GM18519 (cell line): ENCODE data around the gene ALK.

Experiments
- ATAC-seq: cut with Tn5 transposase; IDR thresholded peaks from one replicate; pipeline ENCODE4 v1.9.1; 2021; ENCODE audit warnings: mild to moderate bottlenecking, moderate library complexity; ENCODE audit not compliant: unreplicated experiment, low FRiP score

The ALK gene

DNA sequence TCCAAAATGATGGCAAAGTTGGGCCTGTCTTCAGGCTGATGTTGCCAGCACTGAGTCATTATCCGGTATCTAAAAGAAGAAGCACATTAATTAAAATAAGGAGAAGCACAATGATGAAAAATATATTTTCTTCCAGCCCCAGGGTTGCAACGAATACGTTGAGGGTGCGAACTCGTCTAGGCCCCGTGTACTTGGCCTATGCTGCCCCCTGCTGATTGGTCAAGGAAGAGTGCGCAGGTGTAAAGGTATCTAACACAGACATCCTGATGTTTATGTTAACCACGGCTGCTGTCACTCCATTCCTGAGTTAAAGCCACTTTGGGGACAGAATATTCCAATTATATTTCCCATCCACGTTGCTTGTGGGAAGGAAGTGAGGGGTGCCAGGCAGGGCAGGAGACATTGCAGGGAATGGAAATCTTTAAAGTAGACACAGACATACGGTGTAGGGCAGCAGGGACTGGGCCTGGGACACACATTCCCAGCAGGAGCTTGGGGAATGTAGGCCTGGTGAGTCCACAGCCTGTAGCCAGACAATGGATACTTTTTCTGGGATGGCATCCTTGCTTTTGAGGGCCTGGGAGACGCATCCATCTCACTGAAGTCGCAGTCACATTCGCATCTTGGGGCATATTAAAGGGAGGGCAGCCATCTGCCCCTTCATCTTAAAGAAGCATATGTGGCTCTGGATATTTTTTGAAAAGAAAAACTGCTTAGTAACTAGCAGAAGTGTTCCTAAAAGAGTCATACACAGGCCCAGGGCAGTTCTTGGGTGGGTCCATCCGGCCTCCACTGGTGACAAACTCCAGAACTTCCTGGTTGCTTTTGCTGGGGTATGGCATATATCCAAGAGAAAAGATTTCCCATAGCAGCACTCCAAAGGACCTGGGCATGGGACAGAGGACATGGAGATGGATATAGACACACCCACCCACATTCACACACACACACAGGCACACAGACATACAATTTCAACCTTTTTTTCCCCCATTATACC, 724.3 kb downstream of the ALK start:
- ATAC-seq: no peak

DNA sequence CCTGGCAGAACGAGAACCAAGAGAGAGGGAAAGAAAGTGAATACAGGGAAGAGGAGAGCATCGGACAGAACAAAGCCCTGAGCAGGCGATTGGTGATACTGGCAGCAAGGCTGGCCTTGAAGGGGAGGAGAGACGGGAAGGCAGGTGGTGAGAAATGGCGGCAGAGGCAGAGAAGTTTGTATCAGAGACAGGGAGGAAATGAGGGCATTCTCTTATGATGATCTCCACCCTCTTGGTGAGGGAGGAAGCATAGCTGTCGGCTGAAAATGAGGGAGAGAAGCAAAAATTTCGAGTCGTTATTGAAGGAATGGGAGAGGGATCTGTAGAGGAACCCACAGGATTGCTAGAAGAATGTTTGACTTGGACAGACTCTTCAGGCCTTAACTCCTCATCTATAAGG, 725.6 kb downstream of the ALK start:
- ATAC-seq: no peak

DNA sequence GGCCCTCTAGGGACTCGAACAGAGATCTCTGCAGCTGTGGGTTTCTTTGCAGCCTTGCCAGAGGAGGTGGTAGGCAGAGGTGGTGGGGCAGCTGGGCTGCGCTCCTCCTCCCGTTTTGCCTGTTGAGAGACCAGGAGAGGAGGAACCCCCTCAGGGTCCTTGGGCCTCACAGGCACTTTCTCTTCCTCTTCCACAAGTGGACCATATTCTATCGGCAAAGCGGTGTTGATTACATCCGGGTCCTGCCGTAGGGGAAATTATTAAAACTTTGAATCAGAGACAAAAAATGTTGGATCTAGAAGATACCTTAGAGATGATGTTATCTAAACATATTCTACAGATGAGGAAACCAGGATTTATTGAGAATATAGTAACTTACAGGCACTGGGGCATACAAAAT, 727.7 kb downstream of the ALK start:
- no peak for ATAC-seq

DNA sequence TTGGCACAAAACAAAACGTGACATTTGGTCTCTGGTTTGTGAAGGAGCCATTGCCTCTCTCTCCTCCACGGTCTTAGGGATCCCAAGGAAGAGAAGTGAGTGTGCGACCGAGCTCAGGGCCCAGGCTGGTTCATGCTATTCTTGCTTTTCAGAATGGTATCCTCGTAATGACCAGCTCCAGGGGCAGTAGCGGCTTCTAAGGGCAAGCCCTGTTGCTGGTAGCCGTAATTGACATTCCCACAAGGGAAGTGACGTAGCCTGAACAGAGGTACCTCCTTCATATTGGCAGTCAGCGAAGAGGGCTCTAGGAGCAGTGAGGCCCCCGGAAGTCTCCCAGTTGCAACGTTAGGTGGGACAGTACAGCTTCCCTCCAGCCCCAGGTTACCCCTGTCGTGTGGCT, 728.3 kb downstream of the ALK start:
- no peak for ATAC-seq

DNA sequence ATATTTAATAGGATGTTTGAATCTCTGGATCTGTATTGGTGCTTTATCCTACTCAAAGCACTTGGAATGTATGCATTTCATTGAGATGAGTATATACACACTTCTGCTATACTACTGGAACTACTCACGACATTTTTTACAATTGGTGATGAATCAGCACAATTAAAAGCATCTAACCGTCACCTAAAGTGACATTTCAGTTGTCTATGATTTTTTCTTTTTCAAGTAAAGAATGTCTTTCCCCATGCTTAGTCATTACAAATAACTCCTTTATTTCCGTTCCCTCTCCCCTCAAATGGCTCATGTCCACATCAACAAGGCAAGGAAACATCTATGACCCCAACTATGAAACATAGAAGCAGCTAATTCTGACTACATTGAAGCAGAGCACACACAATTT, 728.9 kb downstream of the ALK start:
- no peak for ATAC-seq

DNA sequence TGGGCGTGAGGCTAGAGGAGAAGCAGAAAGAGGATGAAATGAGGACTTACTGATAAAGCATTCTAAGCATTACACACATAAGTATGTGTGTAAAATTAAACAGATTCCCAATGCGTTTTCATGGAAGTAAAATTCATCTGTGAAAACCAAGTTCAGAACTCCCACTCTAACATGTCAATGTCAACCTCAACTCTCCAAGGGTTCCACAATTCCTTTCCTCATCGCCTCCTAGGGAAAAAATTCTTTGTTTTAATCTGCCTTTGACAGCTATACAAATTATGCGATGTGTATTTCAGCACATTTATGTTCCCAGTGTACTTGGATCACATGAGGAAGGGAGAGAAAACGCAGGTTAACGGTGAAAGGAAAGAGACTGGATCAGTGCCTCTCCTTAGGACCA, 729.6 kb downstream of the ALK start:
- ATAC-seq: no peak

DNA sequence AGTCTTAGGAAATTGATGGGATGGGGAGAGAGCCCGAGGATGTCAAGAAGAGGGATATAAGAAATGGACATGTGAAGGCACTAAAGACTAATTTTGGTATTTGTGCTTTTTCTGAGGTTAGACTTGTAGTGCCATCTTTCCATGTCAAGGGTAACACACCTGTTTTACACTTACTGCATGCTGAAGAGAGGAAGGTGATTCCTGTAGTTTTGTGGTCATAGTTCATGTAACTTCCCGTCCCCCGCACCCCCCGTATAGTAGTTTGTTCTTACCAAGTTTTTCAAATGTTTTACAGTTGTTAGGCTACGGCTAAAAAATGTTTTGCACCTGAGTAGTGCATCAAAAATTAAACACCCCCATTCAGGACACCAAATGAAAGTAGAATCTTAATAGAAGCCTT, 732.3 kb downstream of the ALK start:
- ATAC-seq: peak; percentile 75

DNA sequence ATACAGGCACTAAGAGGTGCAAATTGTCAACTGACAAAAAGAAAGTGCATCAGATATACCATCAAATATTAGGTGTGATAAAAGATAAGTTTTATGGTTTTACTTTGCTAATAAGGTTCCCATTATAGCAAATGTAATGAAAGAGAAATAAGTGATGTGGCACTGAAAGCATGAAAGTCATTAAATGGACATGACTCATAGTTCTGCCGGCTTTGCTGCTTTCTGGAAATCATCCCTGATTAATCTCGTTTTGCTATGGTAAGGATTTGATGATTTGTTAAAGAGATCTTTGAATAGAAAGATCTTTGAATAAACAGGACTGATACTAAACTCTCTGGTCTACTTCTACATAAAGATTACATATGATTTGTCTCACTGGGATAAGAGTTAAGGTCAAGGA, 733.5 kb downstream of the ALK start:
- no peak for ATAC-seq

DNA sequence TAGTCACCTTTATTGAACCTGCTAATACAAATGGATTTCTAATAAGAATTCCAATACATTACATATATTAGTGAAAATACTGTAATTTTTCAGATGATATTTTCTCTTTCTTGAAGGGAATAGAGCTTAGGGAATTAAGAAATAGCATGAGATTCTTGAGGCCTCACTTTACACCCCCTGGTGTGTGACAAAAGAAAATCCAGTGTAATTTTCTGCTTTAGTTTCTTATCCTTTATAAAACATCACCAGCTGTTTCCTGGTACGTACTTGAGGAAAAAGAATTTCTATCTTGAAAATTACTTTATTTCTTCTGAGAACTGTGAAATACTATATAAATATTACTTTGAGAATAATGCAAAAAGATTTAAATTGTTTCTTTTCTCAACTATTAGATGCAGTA, 734.6 kb downstream of the ALK start:
- ATAC-seq: no peak

DNA sequence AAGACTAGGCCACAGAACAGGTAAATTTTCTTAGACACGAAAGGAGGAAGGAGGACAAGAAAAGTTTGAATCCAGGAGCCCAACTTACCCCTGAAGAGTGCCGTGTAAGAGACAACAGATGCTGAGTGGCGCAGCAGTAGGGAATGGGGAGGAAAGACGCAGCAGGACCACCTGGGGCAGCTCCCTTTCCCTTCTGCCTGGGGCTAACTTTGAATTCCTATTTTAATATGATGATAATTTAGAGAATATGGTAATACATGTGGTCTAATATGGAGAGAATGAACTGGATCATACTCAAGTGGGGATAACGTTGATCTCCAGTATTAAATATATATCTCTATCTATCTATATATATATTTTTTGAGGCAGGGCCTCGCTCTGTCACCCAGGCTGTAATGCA, 736.9 kb downstream of the ALK start:
- ATAC-seq: no peak

DNA sequence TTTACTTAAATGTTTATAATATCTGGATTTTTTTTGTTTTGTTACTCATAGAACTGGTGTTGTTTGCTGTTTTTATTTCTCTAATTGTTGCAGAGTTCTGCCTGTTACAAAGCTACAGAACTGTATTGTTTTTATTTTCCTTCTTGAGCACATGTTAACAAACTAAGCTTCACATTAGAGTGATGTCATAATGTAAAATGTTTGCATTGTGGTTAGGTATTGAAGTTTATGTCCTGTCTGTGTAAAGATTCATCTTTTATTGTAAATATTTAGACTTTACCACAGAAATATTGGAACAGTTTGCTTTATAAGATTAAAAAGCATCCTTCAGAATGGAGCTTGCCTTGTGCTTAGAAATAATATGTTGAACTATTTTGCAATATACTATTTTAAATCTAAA, 738.5 kb downstream of the ALK start:
- ATAC-seq: no peak

DNA sequence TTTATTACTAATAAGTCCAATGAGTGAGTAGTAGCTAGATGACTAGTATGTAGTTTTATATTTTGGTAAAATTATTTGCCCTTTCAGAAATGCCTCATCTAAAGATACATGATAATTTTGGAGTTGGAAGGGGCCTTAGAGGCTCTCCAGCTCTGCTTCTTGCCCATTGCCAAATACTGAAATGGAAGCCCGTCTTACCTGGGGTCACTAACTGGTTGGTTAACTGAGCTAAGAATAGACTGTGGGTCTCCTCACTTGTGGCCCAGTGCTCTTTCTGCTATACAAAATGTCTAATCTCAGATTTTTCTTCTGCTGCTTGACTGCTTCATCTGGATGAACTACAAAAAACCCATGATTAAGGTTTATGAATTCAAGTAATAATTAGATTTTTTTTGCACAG, 739.1 kb downstream of the ALK start:
- no peak for ATAC-seq

DNA sequence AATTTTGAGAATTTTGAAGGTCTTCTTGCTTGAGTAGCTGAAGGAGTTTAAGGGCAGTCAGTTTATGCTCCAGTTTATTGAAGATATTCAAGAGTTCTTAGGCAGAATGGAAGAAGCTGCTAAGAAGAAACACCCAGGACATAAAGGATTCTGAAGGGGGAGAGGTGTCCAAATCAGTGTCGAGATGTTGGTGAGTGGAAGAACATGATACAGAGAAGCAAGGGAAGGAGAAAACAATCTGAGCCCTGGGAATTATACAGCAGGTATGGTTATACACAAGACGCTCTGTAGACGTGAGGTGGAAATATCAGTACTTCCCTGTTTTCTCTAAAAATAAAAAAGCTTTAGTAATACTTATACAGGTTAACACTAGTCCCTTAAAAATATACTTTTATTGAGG, 746.0 kb downstream of the ALK start:
- no peak for ATAC-seq

DNA sequence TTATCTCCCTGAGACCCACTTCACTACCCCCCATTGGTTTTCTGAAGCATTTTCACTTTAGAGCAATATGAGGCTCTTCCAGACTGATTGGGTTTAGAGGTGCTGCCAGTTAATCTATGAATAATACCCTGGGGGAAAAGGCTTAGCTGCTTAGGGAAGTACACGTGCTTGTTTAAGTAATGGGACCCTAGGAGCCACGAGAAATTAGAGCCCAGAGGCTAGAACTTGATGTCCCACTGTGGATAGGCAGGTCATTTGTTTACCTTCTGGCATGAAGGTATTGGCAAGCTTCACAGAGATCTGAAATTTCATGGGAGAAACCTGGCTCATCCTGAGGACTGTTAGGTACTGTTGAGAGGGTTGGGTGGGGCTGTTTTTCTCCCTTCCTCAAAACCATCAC, 746.4 kb downstream of the ALK start:
- no peak for ATAC-seq

DNA sequence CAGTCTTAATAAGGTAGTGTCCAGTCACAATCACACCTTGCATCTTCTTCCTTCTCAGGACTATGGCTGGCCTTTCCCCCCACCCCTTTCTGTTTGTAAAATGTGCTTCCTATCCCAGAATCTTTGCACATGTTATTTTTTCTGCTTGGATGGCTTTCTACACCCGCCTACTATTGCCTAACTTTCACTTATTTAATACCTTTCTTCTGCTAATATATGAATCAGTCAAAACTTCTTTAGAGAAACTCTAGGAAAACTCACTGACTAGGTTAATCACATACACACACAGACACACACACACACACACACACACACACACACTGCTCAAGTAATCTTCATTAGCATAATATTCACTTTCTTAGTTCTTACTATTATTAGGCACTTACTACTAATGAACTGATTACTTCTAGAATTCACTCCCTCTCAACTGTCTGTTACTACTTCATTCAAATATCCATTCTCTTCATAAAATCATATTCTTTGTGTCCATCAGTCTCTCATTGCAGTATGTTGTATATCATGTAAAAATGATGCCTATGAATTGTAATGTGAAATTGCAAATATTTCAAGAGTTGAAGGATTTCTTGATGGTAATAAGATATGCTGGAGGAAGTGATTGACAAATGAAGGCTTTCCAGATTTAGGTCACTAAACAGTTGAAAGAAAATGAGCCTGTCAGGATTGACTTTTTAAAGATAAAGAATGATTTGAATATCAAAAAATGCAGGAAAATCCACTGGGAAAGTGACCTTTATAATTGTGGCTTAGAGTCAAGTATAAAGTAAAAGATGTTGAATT, 754.9 kb downstream of the ALK start:
- ATAC-seq: no peak

DNA sequence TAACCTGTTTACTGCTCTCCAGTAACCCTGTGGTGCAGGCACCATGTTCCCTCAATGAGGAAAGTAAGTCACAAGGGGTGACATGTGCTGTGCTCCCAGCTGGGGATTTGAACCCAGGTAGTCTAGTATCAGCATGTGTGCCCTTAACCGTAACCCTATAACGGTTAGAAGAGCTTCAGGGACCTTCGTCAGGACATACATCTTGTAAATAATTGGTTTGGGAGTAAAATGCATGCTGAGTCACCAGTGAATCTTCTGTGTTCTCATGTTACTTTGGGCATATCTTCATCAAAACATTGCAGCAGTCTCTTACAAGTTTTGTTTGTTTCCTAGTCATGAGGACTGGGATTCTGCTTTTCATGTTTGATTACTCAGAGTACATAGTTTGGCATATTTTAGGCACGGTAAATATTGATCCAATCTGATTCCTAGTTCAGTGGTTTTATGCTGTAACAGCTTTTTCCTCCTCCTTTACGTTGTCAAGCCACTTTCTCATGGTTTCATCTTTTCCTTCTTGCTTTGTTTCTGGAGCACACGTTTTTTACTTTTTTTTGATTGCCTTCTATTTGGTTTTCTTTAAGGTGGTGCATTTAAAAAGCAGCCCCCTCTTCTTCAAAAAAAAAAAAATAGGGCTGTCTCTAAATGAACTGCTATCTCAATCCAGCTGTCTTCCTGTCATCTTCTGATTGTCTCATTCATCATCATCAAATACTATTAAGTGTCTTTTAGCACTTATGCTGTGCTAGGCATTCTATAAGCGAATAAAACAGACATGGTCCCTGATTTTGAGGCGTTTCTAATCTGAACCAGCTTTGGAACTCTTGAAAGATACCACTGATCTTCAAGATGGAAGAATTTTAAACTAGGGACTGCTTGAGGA, 755.8 kb downstream of the ALK start:
- no peak for ATAC-seq

DNA sequence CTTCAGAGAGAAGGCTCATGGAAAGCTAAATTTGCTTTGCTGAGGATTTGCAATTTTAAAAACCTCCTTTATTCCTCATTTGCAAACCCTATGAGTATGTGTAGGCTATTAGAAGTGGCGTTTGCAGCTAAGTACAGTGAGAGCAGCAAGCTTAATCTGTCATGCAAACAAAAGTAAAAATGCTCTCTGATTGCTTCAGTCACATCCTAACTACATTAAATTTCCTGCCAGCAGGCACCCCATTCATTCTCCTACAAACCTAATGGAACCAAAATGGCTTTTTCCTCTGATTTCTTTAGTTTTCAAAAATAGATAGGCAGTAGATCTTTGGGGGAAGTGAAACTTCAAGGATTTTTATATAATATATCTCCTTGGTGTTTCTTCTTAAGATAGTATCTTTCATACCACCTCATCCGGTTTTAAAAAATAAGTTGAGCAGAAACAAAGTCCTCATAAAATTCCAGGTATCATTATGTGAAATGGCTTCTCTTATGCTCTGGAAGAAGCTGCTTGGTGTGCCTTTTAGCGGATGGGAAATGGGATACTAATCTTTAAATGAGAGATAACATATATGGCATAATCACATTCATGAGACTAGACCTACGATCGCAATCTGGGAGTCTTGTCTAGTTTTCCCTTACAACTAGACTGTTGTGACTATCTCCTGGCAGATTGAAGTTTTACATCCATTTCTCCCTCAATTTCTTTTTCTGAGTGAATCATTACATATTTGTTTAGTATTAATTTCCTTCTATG, 757.1 kb downstream of the ALK start:
- ATAC-seq: no peak

DNA sequence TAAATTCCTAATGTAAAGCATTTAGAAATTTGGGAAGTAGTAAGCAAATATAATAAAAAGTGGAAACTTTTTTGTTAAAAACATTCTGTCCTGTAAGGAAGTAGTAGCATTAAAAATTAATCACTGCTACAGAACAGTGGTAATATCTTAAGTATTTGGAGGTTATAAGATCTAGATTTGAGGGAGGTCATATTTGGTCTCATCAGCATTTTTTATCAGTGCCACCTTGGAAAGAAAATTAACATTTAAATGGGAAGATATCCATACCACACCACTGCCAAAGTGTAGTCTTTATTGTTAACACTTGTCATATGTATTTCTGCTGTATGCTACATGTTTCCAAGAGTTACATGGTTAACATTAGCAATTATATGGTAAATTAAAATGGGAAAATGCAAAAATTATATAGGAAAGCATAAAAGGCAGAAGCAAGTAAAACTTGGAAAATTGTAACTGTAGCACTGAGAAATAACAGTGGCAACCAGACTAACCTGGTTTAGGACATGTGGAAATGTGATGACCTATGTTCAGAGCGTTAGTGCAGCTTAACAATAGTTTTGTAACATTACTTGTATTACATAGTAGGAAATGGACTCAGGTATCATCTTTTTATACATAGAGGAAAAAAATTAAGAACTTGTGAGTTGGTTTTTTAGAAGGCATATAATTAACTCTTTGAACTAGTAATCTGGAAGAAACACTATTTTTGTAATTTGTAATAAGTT, 759.0 kb downstream of the ALK start:
- ATAC-seq: no peak

DNA sequence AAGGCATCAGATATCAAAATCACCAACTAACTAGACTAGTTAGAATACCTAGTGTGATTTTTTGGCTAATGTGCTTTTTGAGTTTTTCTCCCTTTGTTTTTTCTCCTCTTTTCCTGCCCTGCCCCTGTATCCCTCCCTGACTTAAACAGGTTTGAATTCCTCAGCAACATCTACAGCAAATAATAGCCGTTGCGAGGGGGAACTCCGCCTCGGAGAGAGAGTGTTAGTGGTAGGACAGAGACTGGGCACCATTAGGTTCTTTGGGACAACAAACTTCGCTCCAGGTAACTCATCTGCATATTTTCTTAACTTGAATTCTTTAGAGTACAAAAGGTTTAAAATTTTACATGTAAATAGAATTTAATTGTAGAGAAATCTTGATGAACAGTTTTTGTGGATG, 761.2 kb downstream of the ALK start:
- no peak for ATAC-seq
